Stimulated activated CD8-positive, alpha-beta memory T cell treated with anti-CD3 and anti-CD28 coated beads, Interleukin-12 subunit alpha, Interleukin-12 subunit beta, amount 100 ng/mL, for 24 hours (primary cell): Measurements from ENCODE around the gene MDP1.

Source experiments
- DNase-seq: peaks from one replicate; pipeline ENCODE4 v3.0.0-alpha.2; 2020; ENCODE audit errors: extremely low read depth

MDP1 gene

DNA sequence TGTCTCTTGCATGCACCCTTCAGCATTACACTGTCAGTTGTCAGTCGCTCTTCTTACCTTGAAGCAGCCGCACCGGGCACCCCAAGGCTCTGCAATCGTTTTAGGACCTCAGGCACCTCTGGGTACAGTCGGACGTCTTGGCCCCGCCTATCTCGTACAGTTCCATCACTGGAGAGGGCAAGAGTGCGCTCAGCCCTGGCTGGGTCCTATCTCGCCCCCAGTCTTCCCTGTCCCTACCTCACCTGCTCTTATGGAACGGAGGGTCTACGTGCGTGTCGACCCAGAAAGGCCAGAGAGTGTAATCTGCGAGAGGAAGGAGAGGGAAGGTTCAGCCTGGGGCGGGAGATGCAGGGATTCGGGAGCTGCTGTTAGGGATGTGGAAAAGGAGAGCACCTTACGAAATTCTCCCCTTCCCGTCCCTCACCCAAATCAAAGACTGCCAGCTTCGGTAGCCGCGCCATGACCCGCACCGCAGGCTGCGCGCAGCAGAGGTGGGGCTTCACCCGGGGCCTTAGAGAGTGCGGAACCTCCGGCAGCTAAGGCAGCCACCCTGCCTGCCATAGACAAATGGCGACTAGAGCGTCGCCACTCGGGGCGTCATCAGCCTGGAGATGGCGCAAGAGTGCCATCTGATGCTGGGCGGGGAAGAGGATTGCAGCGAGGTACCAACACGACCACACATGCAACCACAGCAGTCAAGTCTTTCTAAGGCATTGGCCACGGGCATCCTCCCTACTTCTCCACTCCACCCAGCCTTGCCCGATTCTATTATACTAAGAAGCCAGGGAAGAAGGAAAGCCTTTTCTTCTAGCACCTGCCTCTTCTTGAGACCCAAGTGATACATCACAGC lies at the start of gene MDP1:
Gene MDP1, minus strand, starts transcription at position 572 of the 850 bp plus-strand sequence. Its CDS starts 111 bp downstream, at position 461.
- DNase-seq: peak; percentile 67

DNA sequence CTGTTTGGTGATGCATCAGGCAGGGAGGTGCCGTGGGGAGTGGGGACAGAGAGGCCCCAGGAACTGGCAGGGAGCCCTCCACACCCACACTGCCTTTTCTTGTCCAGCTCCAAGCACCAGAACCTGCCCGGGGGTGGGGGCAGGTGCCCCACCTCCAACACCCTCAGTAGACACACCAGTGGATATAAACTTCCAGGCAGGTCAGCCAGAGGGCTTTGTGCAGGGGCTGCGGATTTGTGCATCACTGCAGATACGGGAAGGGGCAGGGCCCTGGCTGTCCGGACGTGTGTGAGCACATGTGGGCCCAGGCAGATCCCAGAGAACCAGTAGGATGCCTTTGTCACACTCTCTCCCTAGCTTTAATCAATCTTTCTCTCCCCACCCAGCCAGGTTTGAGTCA lies 48.4 kb upstream of the MDP1 start:
- no peak for DNase-seq

DNA sequence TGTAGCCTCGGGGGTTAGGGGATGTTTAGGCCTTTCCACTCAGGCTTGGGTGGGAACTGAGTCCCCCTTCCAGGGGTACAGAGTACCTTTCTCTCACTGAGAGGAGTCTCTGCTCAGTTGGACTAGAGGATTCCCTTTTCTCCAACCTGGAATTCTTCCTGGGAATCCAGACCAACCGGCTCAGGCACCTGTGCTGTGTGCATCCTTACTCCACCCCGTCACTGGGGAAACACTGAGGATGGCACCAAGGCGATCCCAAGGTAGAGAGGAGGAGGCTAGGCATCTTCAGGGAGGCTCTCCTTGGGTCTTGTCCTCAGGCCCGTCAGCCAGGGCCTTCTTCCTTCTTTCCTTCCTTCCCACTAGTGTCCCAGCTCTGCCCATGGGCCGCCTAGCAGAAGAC lies 48.0 kb upstream of the MDP1 start:
- no peak for DNase-seq

DNA sequence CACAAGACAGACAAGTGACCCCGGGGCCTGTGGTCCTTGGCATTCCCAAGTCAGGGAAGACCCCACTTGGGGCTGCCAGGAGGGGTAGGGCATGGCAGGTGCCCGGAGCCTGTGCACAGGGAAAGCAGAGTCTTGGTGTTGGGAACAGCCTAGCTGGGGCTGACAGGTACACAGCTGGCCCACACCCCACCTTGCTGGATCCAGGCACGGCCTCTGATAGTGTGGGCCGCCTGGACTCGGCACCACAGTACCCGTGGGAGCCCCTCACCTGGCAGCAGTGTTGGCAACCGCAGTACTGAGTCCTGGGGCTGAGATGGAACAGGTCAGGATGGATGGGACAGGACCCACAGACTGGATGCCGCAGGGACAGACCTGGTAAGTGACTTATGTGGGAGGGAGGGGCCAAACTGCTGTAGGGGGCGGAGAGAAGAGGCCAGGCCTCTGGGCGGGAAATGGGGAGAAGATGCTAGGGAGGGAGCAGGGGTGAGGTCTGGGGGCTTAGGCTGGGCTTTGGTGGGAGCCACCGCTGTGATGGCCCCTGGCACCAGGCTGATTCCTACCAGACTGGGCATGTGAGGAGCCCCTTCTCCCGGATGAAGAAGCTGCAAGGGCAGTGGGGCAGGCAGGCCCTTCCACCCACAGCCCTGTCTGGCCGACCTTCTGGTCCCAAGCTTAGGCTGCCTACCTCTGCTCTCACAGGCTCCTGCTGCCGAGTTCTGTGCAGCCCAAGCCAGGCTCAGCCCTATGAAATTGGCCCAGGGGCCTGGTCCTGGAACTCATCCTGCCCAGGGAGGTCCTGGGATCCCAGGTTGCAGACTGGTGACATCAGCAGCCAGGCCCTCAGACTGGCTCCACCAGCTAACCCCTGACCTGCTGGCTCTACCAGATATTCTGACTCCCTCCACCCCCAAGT lies 47.2 kb upstream of the MDP1 start, which contains the start of gene TGM1:
Gene TGM1, minus strand, starts transcription at position 357 of the 913 bp plus-strand sequence. CDS start 825 bp downstream, outside the sequence.
- DNase-seq: no peak

DNA sequence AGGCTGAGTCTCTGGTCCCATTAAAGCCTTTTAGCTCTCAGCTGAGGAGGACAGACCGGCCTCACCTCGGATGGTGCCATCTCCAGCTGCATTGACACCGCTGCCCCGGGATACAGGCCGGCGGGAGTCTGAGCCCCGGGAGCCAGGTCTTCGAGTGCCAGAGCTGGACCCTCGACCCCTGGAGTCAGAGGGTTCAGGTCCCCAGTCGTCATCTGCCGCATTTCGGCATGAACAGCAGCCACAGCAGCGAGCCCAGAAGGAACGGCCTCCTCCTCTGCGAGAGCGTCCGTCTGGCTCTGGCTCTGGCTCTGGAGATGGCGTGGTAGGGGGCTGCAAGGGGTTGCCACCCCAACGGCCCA lies 46.1 kb upstream of the MDP1 start:
- DNase-seq: no peak

DNA sequence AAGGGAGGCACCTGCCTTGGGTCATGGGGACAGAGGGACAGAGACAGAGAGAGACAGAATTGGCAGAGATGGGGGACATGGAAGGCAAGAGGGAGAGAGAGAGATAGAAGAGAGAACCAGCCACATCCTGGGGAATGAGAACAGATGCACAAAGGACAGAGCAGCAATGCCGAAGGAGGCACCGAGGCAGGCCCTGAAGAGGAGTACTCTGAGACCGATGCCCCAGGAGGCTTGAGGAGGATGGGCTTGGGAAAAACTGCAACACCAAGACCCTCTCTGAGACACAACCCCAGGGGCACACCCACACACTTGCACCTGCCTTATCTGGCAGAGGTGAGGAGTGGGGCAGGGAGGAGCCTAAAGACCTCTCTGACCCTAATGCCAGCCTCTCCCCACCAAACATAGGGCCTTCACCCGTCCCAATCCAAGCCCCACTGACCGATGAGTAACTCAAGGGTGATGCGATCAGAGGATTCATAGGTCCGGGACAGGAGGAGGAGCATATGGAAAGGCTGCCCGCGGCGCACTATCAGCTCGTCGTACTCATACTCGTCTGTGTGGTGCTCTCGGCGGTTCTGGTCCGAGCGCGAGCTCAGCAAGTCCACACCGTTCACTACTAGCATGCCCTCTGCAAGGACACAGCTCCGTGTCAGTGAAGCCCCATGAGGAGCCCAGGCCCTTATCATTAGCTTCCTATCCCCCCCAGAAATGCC lies 45.5 kb upstream of the MDP1 start:
- DNase-seq: no peak

DNA sequence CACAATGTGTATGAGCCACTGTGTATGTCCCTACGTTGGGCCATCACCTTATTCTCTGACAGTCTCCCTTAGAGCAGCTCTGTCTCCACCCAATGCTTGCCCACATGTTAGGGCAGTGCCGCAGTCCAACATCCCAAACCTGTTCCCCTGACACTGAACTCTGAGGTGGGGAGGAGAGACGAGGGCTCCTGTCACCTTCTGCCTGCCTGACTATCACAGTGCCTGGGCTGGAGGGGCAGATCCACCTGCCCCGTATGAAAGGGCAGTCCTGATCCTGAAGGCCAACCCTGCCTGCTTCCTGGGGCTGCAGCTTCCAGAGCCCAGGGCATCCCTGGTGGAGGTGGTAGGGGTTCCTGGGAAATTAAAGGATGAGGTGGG lies 44.9 kb upstream of the MDP1 start:
- no peak for DNase-seq

DNA sequence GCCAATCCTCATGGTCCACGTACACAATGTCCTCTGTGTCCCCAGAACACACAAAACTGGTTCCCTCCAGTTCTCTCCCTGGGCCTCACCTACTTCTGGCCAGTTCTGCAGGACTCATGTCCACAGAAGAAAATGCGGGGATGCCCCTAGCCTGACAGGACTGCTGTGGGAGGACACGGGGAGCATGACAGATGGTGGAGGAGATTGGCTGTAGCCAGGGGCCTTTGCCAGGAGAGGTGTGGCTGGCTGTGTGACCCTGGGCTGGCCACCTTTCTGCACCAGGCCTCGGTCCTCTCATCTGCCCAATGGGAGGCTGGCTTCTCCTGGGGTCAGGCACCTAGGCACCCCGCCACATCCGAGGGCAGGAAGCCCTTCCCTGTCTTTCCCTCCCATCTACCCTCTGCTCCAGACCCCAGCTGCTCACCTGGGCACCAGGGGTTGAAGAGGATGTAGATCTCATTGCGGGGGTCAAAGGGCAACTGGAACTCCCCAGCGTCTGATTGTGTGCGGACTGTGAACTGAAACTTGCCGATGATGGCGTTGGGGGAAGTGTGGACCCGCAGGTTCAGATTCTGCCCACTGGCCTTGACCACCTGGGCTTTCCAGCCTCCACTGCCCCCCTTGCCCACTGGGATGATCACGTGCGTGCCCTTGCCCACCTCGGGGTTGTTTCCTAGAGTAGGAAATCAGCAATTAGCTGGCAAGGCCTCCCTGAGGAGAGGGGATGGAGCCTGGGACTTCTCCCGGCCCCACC lies 44.3 kb upstream of the MDP1 start:
- no peak for DNase-seq

DNA sequence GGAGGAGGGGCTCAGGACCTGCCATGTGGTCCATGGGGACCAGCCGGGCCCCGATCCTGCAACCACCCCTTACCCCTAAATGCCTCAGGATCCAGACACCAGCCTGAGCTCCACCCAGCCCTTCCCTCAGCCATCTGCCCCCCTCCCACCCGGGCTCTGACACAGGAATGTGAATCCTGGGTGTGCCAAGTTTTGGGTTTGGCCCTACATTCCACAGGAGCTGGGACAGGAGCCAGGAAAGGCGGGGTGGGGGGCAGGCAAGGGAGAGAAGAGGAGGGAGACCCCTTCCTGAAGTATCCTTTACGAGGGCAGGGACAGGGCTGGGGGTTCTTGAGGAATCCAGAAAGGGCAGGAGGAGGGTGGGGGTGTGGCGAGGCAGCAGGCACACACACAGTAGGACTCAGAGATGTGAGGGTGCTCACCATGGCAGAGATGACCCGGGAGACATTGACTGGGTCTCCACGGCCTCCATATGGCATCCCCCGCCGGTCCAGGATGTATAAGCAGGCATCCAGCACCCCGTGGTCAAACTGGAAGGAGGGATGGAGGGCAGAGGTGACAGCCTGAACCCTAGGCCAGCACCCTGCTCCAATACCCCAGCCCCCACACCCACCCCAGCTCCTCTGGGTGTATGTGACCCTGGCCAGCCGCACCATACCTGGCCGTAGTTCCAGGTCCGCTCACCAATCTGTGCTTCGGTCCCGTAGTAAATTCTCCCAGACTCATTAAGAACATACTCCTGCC lies 43.6 kb upstream of the MDP1 start:
- no peak for DNase-seq

DNA sequence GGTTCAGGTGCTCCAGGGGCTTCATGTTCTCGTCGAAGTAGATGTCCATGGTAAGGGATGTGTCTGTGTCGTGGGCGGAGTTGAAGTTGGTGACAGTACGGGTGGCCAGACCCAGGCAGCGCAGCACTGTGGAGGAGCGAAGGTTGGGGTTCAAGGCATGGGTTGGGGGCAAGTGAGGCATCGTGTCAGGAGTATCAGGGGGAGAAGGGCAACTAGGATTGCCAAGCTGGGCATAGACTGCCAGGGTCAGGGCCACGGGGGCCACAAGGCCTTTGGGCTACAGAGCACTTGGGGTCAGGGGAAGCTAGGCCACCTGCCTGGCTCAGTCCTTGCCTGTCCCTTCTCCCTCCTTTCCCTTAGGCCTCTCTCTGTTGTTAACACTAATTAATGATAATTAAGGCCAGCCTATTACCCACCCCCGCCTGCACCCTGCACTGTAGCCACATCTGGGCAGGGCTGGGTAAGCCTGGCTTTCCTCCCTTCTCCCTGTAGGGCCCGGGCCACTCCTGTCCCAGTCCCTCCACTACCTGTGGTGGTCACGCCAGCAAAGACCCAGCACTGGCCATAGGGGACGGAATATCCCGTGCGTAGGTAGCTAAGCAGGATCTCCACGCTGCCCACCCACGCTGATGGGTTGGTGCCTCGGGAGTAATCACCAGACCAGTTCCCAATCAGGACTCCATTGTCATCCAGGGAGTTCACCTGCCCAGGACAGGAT lies 42.8 kb upstream of the MDP1 start:
- no peak for DNase-seq

DNA sequence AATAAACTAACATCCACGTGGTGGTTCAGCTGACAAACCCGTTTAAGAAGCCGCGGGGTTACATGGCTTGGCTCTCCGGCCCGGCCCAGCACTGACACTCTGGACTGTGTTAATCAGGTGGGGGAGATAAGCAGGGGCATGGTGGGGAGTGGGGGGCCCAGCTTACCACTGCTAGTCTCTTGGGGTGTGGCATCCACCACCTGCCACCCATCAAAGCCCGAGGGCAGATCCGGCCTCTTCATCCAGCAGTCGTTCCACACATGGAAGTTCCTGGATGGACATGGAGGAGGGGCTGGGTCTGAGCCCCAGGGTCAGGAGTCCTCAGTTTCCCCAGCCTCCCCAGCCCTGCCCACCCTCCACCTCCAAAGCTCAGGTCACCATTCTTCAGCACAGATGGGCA lies 42.3 kb upstream of the MDP1 start:
- no peak for DNase-seq

DNA sequence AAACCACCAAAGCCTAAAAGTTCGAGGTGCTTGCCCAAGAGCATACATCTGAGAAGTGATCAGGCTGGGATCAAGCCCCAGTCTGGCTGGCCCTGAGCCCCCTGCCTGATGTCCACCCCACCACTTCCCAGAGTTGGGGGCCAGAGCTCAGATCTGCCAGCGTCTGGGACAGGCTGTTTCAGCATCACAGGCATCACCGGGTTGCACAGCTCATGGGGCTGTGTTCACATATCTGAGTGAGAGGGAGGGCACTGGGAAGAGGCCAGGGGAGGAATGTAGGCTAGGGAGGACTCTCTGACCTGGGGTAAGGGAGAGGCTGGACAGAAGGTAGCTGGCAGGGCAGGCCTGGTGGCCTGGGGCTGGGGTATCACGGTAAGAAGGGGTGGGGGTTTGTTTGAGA lies 41.1 kb upstream of the MDP1 start:
- no peak for DNase-seq

DNA sequence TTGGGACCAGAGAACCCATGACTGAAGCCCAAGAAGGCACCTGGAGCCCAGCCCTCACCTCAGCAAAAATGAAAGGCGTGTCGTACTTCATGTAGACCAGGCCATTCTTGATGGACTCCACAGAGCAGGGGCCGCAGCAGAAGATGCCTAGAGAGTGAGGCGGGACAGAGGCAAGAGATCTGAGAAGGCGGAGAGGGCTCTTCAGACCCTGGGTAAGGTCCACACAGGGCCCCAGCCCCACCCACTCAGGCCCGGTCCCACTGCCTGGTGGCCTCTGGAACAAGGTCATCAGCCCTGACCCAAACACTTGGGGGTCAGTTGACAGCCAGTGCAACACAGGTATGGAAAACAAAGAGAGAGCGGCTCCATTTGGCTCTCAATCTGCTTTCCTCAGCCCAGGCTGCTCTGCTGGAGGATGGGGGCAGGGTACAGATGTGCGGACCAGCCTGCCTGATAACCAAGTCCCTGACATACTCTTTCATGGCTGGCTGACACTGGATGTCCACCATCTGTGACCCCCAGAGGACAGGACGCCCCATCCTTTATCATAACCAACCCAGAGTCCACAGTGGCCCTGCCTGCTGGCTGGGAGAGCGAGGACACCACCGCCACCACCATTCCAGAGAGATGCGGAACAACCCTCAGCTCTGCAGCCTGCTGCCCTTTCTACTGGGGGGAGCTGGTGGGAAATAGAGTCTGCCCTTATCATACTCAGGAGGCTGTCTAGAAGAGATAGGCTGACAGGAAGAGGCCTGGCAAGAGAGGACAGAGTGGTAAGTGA lies 40.3 kb upstream of the MDP1 start:
- DNase-seq: no peak

DNA sequence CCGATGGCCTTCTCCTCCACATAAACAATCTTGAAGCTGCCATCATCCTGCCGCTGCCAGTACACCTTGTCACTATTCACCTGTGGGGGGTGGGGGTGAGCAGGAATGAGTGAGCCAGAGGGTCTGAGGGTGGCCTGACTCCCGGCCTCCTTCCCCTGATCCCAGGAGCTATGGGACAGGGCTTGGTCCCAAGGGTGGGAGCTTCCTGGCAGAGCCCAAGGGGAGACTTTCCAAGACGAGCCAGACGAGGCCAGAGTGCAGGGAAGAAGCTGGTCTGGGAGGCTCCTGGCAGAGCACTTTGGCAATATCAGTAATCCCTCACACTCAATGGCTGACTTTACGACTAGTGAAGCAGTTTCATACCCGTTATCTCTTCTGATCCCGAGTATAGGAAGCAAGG lies 39.6 kb upstream of the MDP1 start:
- no peak for DNase-seq

DNA sequence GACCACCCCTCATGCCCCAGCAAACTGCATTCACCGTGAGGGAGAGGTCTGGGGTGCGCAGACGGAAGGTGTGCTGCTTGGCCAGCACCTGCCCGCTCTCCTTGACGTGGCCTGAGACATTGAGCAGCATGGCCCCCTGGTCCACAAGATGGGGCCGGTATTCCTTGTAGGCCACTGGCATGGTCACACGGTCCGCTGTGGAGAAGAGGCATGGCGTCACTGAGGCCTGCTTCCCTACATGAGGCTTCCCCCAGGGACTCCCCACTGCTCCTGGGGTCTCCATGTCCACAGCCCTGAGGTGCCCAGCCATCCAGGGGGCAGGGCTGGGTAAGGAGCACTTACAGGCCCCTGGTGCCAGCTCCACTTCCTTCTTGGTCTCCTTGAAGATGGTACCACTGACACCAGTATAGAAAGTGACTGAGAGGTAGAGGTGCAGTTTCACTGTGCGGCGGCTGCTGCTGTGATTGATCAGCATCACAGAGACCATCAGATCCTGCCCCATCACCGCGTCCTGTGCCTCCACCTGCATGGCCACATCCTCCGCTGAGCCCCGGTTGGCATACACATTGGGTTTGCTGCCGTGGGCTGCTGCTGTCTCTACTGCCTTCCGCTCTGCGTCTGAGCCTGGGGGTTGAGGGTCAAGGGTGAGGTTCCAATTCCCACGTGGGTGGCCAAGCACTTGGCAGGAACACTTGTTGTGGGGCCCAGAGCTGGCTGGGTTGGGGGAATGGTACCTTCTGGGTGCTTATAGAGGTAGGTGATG lies 38.9 kb upstream of the MDP1 start:
- no peak for DNase-seq

DNA sequence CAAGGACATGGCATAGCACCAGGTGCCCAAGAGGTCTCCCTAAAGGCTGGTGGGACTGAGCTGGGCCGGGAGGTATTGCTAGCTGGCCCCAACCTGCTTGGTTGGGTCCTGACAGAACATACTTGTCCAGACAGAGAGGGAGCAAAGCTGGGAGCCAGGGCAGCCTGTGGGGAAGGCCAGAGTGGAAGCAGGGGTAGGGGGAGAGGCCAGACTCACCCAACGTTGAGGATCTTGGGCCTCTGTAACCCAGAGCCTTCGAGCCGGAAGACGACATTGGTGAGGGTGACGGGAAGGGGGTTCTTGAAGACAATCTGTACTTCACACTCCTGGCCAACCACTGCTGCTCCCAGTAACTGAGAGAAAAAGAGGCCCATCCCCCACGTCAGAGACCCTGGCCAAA lies 38.1 kb upstream of the MDP1 start:
- no peak for DNase-seq

DNA sequence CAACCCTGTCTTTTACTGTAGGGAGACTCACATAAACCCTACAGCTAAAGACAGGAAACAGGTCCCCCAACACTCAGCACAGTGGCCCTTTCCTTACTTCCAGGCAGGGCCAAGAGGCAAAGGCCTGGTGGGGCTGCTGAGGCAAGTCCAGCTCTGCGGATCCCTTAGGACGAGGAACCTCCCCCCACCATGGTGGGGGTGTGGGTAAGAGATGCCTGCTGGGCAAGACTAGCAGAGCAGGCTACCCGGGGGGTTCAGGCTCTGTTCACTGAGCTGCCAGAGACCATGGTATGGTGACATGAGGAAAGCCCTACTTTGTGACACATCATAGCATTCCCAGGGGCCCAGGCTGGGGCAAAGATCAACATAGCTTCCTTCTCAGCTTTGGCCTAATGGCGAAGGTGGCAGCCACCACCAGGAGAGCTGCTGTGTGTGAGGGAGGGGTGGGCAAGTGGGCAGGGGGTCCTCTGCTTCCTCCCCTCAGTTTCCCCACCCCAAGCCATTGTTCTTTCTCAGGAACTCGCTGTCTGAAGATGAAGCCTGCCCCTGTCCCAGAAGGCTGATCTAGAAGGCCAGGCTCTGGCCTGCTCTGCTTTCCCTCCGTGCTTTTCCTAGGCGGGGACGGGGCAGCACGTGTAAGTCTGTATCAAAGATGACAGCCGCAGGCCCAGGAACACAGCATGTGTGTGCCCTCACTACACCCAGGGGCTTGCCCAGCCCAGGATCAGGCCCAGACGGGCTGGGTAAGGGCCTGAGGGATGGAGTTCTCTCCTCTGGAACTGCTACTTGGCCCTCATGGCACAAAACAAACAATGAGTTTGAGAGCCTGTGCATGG lies 36.6 kb upstream of the MDP1 start:
- DNase-seq: no peak

DNA sequence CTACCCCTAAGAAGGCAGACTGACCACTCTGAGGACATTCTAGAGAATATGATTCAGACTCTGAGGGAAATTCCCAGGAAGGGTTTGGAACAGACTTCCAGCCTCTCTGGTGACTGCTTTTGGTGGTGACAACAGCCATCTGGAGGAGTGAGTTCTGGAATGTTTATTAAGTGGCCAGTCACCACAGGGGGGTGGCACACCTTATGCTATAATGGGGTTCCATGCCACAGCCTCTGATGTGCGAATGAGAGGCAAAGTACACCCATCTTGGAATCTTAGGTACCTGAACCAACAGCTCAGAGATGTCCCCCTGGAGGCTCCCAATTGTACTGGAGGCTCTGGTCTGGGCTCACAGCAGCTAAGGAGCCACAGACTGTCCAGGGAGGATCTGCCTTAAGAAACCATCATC lies 36.0 kb upstream of the MDP1 start:
- DNase-seq: no peak
